LNCAP (cell line): Measurements from ENCODE around the gene IDE.

ENCODE experiments used
- TF ChIP-seq, protein P1 (sequence below): fragments of 450-650 bp; IDR thresholded peaks from 2 replicates; pipeline ENCODE4 v1.5.1; 2017; ENCODE audit warnings: mild to moderate bottlenecking

Gene IDE

DNA sequence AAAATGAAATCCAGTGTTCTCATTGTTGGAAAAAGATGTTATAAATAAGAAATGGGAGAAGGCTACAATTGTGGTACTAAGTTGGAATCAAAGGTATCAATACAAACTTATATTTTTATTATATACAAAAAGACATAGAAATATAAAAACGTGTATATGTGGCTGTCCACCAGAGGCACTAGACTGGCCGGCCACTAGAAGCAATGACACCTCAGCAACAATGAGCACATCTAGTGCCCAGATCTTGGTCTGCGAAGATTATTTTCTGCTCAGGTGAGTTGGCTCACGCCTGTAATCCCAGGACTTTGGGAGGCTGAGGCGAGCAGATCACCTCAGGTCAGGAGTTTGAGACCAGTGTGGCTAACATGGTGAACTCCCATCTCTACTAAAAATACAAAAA, 21.6 kb downstream of the IDE start:
- TF ChIP-seq, protein P1, sequence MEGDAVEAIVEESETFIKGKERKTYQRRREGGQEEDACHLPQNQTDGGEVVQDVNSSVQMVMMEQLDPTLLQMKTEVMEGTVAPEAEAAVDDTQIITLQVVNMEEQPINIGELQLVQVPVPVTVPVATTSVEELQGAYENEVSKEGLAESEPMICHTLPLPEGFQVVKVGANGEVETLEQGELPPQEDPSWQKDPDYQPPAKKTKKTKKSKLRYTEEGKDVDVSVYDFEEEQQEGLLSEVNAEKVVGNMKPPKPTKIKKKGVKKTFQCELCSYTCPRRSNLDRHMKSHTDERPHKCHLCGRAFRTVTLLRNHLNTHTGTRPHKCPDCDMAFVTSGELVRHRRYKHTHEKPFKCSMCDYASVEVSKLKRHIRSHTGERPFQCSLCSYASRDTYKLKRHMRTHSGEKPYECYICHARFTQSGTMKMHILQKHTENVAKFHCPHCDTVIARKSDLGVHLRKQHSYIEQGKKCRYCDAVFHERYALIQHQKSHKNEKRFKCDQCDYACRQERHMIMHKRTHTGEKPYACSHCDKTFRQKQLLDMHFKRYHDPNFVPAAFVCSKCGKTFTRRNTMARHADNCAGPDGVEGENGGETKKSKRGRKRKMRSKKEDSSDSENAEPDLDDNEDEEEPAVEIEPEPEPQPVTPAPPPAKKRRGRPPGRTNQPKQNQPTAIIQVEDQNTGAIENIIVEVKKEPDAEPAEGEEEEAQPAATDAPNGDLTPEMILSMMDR: no peak

DNA sequence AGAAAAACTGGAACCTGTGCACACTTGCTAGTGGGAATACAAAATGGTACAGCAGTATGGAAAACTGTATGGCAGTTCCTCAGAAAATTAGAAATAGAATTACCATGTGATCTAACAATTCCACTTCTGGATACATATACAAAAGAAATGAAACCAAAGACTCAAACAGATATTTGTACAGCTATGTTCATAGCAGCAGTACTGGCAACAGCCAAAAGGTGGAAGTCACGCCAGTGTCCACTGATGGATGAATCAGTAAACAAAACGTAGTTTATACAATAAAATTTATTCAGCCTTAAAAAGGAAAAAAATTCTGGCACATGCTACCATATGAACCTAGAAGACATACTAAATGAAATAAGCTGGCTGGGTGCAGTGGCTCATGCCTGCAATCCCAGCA, 23.0 kb downstream of the IDE start:
- TF ChIP-seq, protein P1: peak; percentile 19; the same call in 1 of the 2 replicates

DNA sequence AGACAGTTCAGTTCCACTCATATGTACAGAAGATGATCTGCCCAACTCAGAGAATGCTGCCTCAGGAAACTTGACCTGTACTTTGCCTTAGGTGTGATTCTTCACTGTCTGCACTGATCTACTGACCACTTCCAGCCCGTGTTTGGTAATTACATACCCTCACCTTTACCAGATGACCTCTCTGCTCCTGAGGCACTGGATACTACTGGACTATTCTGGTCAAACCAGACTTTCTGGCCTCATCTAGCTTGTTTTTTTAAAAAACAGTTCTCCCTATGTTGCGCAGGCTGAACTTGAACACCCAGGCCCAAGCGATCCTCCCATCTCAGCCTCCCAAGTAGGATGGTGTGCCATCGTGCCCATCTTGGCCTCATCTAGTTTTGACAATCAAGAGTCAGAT, 26.2 kb downstream of the IDE start:
- TF ChIP-seq, protein P1: no peak

DNA sequence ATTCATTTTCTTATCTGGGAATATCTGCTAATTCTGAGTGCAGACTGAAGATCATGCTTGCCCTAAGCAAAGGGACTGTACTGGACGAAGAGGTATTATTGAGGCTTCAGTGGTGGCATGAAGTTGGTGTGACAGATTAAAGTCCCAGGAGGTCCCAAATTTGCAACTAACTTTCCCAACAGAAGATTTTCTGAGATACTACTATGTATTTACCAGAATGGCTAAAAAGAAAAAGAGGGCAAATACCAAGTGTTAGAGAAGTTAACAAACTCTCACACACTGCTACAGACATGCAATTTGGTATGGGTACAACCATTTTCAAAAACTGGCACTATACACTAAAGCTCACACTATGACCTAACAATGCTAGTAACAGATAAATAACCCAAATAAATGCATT, 28.3 kb downstream of the IDE start:
- TF ChIP-seq, protein P1: no peak

DNA sequence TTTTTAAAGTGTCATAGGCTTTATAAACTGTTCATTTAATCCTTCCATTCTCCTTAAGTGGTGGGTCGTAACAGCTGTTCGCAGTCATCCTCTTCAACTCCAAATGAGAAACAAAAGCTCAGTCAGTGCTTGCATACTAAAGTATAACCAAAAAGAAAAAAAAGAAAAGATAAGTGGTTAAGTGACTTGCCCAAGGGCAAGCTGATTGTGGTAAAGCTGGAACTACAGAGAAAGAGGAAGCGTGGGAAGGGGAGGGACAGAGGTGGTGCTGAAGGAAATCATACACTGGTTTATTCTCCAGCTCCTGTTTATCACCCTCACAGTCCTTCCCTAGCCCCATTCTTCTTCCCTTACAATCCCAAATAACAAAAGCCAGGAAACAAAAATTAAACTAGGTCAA, 29.6 kb downstream of the IDE start:
- TF ChIP-seq, protein P1: no peak

DNA sequence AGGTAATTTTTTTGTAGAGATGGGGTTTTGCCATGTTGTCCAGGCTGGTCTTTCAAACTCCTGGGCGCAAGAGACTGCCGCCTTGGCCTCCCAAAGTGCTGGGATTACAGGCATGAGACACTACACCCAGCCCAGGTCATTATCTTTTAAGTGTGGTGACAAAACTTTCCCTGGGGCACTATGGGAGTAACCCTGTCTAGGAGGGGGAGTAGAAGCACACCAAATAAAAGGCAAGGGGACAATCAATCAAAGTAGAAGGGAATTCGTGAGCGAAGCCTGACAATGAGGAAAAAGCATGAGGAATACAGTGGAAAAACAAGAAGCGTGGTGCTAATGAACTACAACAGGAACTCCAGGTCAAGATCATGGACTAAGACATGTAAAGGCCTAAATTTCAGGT, 31.4 kb downstream of the IDE start:
- TF ChIP-seq, protein P1: no peak

DNA sequence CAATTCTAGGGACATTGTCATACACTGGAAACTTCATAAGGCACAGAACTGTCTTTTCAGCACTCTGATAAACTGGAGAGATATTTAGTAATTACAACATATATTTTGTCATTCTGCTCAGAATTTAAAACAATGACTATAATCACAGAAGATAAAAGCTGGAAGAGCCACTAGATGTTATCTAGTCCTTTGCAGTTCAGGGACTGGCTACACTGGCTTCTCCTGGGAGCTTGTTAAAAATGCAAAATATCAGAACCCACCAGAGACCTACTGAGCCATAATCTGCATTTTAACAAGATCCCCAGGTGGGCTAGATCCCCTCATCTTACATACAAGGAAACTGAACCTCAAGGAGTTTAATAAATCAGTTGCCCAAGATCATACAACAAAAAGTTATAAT, 32.3 kb downstream of the IDE start:
- TF ChIP-seq, protein P1: no peak

DNA sequence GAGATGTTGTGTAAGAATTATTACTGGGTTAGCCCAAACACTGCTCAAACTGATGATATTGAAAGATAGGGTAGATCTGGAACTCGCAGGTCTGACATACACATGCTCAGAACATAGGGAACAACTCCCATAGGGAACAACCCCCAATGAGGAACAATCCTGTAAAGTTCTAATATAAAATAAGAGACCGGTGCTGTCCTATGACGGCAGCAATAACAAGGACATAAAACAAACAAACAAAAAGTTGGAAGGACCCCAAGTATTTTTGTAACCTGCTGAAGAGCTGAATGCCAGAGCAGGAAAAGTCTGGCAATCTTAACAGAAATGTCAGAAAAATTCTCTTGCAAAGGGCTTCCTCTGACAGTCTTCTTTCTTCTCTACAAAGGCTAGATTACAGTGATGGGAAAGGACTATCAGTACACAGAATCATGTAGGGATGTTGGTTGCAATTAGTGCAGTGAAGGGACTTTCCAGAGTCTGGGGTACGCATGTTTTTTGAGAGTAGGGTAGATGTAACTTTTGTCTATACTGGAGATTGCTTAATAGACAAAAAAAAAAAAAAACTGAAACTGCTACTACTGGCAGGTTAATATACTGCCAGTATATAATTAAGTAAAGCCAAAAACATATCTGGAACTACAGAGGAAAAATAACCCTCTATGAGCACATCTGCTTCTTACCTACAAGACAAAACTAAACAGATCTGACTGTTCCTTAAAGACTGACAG, 35.5 kb downstream of the IDE start:
- TF ChIP-seq, protein P1: no peak
